HepG2 (cell line): ENCODE data around the gene ZNF221. TPM values are rescaled to one million over a fixed set of nuclear protein-coding genes. Genes with fewer than 3 reads are reported as not detected.

Experiments
- BCL6 ChIP-seq: IDR thresholded peaks from 2 replicates; pipeline ENCODE4 v1.6.1; 2016; ENCODE audit warnings: missing genetic modification reagents, missing compliant biosample characterization
- DMTF1 ChIP-seq: sonication (generic); formaldehyde crosslinking; IDR thresholded peaks from 2 replicates; pipeline ENCODE4 v1.4.0; 2020; ENCODE audit warnings: mild to moderate bottlenecking, missing genetic modification reagents
- E2F1 ChIP-seq: sonication (generic); formaldehyde crosslinking; IDR thresholded peaks from 2 replicates; pipeline ENCODE4 v1.5.0; 2020; ENCODE audit warnings: missing genetic modification reagents
- HMGXB3 ChIP-seq: sonication (generic); formaldehyde crosslinking; IDR thresholded peaks from 2 replicates; pipeline ENCODE4 v1.4.0; 2020; ENCODE audit warnings: missing genetic modification reagents, borderline replicate concordance
- JUND ChIP-seq: sonication (generic); formaldehyde crosslinking; IDR thresholded peaks from 2 replicates; pipeline ENCODE4 v1.8.0; 2022; ENCODE audit warnings: mild to moderate bottlenecking, missing genetic modification reagents
- NPAS2 ChIP-seq: sonication (generic); formaldehyde crosslinking; IDR thresholded peaks from 2 replicates; pipeline ENCODE4 v1.8.0; 2022; ENCODE audit warnings: mild to moderate bottlenecking, missing genetic modification reagents, borderline replicate concordance
- RBFOX2 ChIP-seq: fragments of 200-400 bp; formaldehyde crosslinking; IDR thresholded peaks from 2 replicates; pipeline ENCODE4 v1.6.1; 2017; ENCODE audit warnings: low read depth, mild to moderate bottlenecking, low read length
- SNAPC5 ChIP-seq: sonication (generic); formaldehyde crosslinking; IDR thresholded peaks from 2 replicates; pipeline ENCODE4 v1.8.1; 2023; ENCODE audit warnings: mild to moderate bottlenecking, missing genetic modification reagents, borderline replicate concordance
- XRCC5 ChIP-seq: fragments of 200-400 bp; formaldehyde crosslinking; optimal IDR thresholded peaks from 2 replicates; pipeline ENCODE3; 2017; ENCODE audit warnings: mild to moderate bottlenecking, low read length
- ZBTB39 ChIP-seq: sonication (generic); formaldehyde crosslinking; IDR thresholded peaks from 2 replicates; pipeline ENCODE4 v1.5.0; 2020; ENCODE audit warnings: missing genetic modification reagents
- ZKSCAN8 ChIP-seq: IDR thresholded peaks from 2 replicates; pipeline ENCODE4 v1.6.1; 2016; ENCODE audit warnings: borderline replicate concordance, missing genetic modification reagents, missing compliant biosample characterization
- ZNF17 ChIP-seq: sonication (generic); formaldehyde crosslinking; IDR thresholded peaks from 2 replicates; pipeline ENCODE4 v1.5.0; 2020; ENCODE audit warnings: mild to moderate bottlenecking, missing genetic modification reagents
- ZNF7 ChIP-seq: IDR thresholded peaks from 2 replicates; pipeline ENCODE4 v1.6.1; 2016; ENCODE audit warnings: missing biosample characterization, missing genetic modification reagents
- ZNF788 ChIP-seq: sonication (generic); formaldehyde crosslinking; IDR thresholded peaks from 2 replicates; pipeline ENCODE4 v1.5.0; 2020; ENCODE audit warnings: mild to moderate bottlenecking, missing genetic modification reagents, borderline replicate concordance
- ZSCAN5A ChIP-seq: sonication (generic); formaldehyde crosslinking; IDR thresholded peaks from 2 replicates; pipeline ENCODE4 v1.8.0; 2022; ENCODE audit warnings: mild to moderate bottlenecking, missing genetic modification reagents, borderline replicate concordance
- polyA plus RNA-seq, 8 experiments: library from polyadenylated mRNA; depleted of rRNA in 3 of 8; stranded (reverse) in 7 of 8; unstranded in 1 of 8; fragments of >200 nt; fragmentation: Illumina TruSeq in 4 of 8; extraction: Trizol in 4 of 8; gene quantifications; 2 replicates each; pipeline versions ENCODE4 v1.2.1 to v1.2.3, GENCODE V29; 2011 to 2016; ENCODE audit warnings: low read depth in 4 of 8, missing spikeins in 1 of 8, mixed read lengths in 1 of 8; ENCODE audit not compliant: insufficient read depth in 1 of 8
- total RNA-seq, 5 experiments: library from RNA; depleted of rRNA; stranded (reverse); fragments of >200 nt; fragmentation: Illumina TruSeq; extraction: Trizol; gene quantifications; 2 replicates each; pipeline ENCODE4 v1.2.3, GENCODE V29; 2016; ENCODE audit warnings: low read depth in 1 of 5

The ZNF221 gene
- total and polyA plus RNA-seq, 2 of the 13 experiments (the other 11 are each of a cell fraction or from before 2014, with no cell fraction given), result 0.48 to 3.4 TPM

GRCh38 chr19:43934985-43935708, 15.9 kb upstream of the ZNF221 start, which contains the start of gene ZNF45 (continued):
- no peak for TF ChIP-seq DMTF1 (CRISPR knock-in tag)
- TF ChIP-seq ZBTB39 (CRISPR knock-in tag), result no peak
- no peak for TF ChIP-seq JUND (CRISPR knock-in tag)
- no peak for TF ChIP-seq BCL6 (CRISPR knock-in tag)
- TF ChIP-seq HMGXB3, result 0 out of 2 replicates have a peak, but pooled peaks have one; percentile 33
- TF ChIP-seq ZNF17 (CRISPR knock-in tag), result no peak
- TF ChIP-seq RBFOX2, result peak; percentile 47
- TF ChIP-seq ZNF788, result peak; percentile 44; the same call in 1 of the 2 replicates
- peak; percentile 93 for TF ChIP-seq E2F1 (CRISPR knock-in tag)
- peak; percentile 79 for TF ChIP-seq XRCC5
- no peak for TF ChIP-seq ZKSCAN8 (CRISPR knock-in tag)
- TF ChIP-seq NPAS2, result no peak
- no peak for TF ChIP-seq ZSCAN5A (CRISPR knock-in tag)
- TF ChIP-seq SNAPC5 (CRISPR knock-in tag), result 0 out of 2 replicates have a peak, but pooled peaks have one; percentile 70
- no peak for TF ChIP-seq ZNF7 (CRISPR knock-in tag)
